LNCAP (cell line): ENCODE measurements around the gene COTL1.

Experiments
- TF ChIP-seq, protein P1 (sequence below): fragments of 450-650 bp; IDR thresholded peaks from 2 replicates; pipeline ENCODE4 v1.5.1; 2017; ENCODE audit warnings: mild to moderate bottlenecking

The COTL1 gene

DNA sequence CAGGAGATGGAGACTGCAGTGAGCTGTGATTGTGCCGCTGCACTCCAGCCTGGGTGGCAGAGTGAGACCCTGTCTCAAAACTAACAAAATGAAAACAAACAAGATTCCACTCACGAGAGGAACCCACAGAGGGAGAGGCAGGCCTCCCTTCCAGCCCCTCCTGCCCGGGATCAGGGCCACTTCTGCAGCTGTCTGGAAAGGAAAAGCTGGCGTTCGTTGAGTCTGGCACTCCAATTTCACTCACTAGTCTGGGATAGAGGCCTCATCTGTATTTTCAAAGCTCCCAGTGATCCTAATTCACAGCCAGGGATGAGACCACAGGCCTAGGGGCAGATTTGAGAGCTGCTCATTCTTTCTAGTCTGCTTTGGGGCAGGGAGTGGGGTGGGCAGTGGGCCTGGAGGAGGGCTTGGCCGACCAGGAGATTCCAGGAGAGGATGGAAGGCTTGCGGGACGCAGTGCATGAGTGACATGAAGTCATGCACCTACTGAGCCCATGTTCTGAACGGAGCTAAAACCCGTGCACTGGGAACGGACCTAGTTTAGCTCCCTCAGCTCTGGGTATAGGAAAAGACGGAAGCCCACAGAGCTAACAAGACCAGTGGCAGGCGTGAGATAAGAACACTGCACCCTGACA lies 54.0 kb downstream of the COTL1 start:
- TF ChIP-seq, protein P1, sequence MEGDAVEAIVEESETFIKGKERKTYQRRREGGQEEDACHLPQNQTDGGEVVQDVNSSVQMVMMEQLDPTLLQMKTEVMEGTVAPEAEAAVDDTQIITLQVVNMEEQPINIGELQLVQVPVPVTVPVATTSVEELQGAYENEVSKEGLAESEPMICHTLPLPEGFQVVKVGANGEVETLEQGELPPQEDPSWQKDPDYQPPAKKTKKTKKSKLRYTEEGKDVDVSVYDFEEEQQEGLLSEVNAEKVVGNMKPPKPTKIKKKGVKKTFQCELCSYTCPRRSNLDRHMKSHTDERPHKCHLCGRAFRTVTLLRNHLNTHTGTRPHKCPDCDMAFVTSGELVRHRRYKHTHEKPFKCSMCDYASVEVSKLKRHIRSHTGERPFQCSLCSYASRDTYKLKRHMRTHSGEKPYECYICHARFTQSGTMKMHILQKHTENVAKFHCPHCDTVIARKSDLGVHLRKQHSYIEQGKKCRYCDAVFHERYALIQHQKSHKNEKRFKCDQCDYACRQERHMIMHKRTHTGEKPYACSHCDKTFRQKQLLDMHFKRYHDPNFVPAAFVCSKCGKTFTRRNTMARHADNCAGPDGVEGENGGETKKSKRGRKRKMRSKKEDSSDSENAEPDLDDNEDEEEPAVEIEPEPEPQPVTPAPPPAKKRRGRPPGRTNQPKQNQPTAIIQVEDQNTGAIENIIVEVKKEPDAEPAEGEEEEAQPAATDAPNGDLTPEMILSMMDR, result no peak

DNA sequence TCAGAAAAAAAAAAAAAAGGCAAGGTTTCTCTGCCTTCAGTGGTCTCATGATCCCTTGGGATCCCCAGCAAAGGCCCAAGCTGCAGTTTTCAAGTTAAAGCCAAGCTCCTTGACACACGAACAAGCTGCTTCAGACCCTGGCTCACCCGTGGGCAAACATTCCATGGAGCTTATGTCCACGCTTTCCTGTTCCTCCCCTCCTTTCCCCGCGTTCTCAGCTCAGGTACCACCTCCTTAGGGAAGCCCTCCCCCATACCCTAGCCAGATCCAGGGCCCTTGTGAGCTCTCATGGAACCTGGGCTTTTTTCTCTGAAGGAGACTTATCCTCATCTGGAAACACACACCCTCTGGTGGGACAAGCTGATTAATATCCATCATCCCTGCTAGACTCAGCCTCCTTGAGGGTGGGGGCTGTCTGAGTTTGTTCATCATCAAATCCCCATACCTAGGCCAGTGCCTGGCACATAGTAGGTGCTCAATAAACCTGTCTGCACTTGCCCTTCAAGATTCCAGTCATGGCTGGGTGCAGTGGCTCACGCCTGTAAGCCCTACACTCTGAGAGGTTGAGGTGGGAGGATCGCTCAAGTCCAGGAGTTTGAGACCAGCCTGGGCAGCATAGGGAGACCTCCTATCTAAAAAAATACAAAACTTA lies 54.7 kb downstream of the COTL1 start:
- TF ChIP-seq, protein P1, result no peak

DNA sequence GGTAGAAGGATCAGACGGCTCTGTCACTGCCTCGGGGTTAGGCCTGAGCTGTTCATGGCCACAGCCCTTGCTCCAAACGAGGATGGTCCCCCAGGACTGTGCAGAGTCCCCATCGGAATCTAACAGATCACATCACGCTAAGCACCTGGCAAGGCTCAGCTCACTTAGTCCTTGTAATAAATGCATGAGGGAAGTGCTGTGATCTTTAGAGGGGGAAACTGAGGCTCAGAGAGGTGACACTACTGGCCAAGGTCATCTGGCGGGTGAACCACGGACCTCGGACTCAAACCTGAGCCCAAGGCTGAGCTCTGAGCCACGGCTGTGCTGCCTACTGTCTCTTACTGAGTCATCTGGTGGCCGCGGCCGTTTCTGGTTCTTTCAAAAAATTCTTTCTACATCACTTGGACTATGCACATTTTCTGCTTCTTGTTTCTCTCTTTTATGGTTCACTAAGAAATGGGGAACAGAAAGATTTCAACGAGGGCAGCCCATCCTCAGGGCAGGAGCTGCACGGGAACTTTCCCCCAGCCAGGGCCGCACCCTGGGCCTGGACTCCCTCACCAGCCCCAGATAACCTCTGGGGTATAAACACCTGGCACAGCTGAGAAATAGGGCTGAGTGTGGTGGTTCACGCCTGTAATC lies 55.6 kb downstream of the COTL1 start:
- TF ChIP-seq, protein P1, result no peak

DNA sequence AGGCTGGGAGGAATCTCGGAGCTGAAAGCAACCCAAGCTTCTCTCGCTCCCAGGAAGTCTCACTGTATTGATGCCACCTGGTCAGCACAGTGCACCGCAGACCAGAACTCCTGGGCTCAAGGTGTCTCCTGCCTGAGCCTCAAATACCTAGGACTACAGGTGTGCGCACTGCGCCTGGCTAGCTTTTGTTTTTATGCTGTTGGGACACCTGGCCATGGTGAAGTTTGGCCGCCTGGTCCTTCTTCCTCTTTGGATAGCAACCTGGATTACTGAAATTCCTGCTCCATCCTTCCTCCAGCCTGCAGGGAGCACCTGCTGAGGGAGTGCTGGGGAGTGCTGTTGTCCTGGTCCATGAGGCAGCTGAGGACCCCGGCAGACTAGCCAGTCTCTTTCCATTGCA lies 56.6 kb downstream of the COTL1 start:
- TF ChIP-seq, protein P1, result no peak

DNA sequence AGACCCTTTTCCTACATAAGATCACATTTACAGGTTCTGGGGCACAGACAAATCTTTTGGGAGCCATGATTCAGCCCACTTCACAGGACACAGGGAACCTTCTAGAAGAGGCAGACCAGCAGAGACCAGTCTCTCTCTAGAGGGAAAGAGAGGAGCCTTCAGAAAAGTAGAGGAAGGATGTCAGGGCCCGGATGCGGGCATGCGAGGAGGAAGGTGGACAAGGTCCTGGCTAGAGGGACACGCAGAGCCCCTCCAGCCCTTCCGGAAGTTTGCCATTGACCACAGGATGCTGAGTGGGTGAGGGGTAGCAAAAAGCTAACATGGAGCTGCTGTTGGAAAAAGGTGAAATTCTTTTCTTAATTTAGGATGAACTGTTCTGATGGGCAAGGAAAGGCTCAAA lies 57.6 kb downstream of the COTL1 start:
- TF ChIP-seq, protein P1, result no peak

DNA sequence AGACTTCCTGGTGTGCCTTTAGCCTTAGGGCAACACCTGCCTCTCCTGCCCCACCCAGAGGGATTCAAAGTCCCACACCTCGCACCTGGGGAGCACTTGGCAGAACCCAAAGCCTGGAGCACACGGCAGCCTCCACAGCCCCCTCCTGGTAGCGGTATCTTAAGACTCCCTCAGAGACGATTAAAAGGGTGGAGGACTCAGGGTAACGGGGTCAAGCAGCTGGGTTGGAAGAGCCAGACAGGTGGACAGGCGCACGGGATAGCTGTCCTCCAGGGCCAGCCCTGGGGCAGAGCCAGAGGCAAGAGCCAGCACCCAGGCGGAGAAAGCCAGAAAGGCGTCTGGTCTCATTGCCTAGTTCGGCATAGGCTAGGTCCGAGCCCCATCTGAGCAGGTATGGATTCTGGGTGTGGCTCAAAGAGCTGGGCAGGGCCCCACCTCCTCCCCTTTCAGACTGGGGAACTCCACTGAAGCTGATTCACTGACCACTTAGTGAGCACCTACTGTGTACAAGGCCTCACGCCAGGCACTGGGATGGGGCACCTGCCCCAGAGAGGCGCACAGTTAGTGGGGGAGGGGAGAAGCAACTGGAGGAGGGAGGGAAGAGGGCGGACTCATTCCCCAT lies 58.5 kb downstream of the COTL1 start:
- TF ChIP-seq, protein P1, result no peak

DNA sequence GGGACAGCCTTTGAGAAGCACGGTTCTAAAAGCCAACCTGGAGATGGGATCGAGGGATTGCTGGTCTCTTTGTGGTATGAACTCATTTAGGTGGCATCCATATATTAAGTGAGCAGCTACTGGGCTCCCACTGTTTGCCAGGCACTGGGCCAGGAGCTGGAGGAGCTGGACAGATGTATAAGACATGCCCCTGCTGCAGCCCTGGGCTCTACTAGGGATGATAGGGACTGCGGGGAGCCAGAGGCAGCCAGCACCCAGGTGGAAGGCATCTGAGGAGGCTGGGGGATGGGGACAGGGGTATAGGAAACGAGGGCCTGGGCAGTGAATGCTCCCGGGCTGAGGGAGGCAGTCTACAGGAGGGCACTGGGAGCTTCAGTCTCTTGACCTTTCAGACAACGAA lies 60.4 kb downstream of the COTL1 start:
- TF ChIP-seq, protein P1, result no peak
